ENCODE data around the gene MFSD12.

DNA sequence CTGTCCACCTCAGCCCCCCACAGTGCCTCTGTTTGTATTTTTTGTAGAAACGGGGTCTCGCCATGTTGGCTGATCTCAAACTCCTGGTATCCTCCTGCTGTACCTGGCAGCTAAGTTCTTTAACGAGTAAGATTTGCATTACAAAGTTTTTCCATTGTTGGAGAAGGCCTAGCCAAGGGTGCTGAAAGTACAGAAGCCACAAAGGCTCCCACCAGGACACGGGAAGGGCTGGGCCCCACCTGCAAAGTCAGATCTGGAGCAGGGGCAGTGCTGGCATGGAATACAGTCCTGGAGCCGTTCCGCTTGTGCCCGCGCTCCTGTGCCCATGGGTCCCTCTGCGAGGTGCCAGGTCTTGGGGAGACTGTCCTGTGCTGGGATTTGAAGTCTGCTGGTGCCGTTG, 39.1 kb downstream of the MFSD12 start:
- TF ChIP-seq, protein P1, sequence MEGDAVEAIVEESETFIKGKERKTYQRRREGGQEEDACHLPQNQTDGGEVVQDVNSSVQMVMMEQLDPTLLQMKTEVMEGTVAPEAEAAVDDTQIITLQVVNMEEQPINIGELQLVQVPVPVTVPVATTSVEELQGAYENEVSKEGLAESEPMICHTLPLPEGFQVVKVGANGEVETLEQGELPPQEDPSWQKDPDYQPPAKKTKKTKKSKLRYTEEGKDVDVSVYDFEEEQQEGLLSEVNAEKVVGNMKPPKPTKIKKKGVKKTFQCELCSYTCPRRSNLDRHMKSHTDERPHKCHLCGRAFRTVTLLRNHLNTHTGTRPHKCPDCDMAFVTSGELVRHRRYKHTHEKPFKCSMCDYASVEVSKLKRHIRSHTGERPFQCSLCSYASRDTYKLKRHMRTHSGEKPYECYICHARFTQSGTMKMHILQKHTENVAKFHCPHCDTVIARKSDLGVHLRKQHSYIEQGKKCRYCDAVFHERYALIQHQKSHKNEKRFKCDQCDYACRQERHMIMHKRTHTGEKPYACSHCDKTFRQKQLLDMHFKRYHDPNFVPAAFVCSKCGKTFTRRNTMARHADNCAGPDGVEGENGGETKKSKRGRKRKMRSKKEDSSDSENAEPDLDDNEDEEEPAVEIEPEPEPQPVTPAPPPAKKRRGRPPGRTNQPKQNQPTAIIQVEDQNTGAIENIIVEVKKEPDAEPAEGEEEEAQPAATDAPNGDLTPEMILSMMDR (IDR thresholded peaks at IDR 0.05), result no peak
- TF ChIP-seq ZFX (IDR thresholded peaks at IDR 0.05; ENCODE audit: borderline replicate concordance), result no peak

Measured in 22Rv1 (cell line).